ENCODE results near the gene GREB1L. TPM values are rescaled to one million over a fixed set of nuclear protein-coding genes. Genes with fewer than 3 reads are reported as not detected.
"Not testable (repeated sequence)": the region's sequence is repeated elsewhere in the genome, so short reads cannot be mapped to it uniquely, and the experiment has no call there.

Gene GREB1L
- polyA plus RNA-seq (ENCODE audit: insufficient read length) = 7.9 TPM

- peak; percentile 59 for DNase-seq
Observed at GRCh38 chr18:21242141-21242779, at the start of gene GREB1L. GREB1L (plus strand) TSS chr18:21242232; CDS start chr18:21383519, 141,287 bp downstream.

GRCh38 chr18:21192308-21192624 is 49.8 kb upstream of the GREB1L start:
- DNase-seq = no peak

GRCh38 chr18:21194871-21195771 is 46.9 kb upstream of the GREB1L start:
- no peak for DNase-seq

- DNase-seq = no peak
Observed at GRCh38 chr18:21196426-21196825, 45.6 kb upstream of the GREB1L start.

- no peak for DNase-seq
Observed at GRCh38 chr18:21203126-21203525, 38.9 kb upstream of the GREB1L start.

- DNase-seq = no peak
Observed at GRCh38 chr18:21203542-21204241, 38.3 kb upstream of the GREB1L start.

- DNase-seq = no peak
Observed at GRCh38 chr18:21205695-21206094, 36.3 kb upstream of the GREB1L start.

GRCh38 chr18:21210278-21210677 is 31.8 kb upstream of the GREB1L start:
- DNase-seq = no peak

- no peak for DNase-seq
Observed at GRCh38 chr18:21210784-21211183, 31.2 kb upstream of the GREB1L start.

GRCh38 chr18:21214409-21214808 is 27.6 kb upstream of the GREB1L start:
- DNase-seq = not testable (repeated sequence)

- no peak for DNase-seq
Observed at GRCh38 chr18:21215490-21215889, 26.5 kb upstream of the GREB1L start.

- DNase-seq = no peak
Observed at GRCh38 chr18:21218862-21219261, 23.2 kb upstream of the GREB1L start.

GRCh38 chr18:21230436-21230835 is 11.6 kb upstream of the GREB1L start:
- DNase-seq = no peak

- peak; percentile 3 for DNase-seq
Observed at GRCh38 chr18:21241301-21242048, 557 bp upstream of the GREB1L start.

- peak; percentile 6 for DNase-seq
Observed at GRCh38 chr18:21242780-21243401, 859 bp downstream of the GREB1L start.

GRCh38 chr18:21254576-21254975 is 12.5 kb downstream of the GREB1L start:
- DNase-seq = no peak

GRCh38 chr18:21255211-21255610 is 13.2 kb downstream of the GREB1L start:
- DNase-seq = no peak

GRCh38 chr18:21257386-21257785 is 15.4 kb downstream of the GREB1L start:
- DNase-seq = no peak

GRCh38 chr18:21260621-21261020 is 18.6 kb downstream of the GREB1L start:
- no peak for DNase-seq

- DNase-seq = no peak
Observed at GRCh38 chr18:21261352-21261751, 19.3 kb downstream of the GREB1L start.

- no peak for DNase-seq
Observed at GRCh38 chr18:21262244-21262643, 20.2 kb downstream of the GREB1L start.

- DNase-seq = no peak
Observed at GRCh38 chr18:21262979-21263378, 20.9 kb downstream of the GREB1L start.
